K562 (cell line): ENCODE data around the gene TAF15. TPM values are rescaled to one million over a fixed set of nuclear protein-coding genes. Genes with fewer than 3 reads are reported as not detected.

Source experiments
- ATAC-seq: fragments of 200-7000 bp; cut with Tn5 transposase; 3 replicates; pipeline ENCODE4 v1.9.1; 2020; ENCODE audit warnings: moderate library complexity
- BruUV-seq: library from RNA; stranded (reverse); fragments of 400-500 nt; replicated peaks from 2 replicates; lab custom pipeline; 2021; lab: Mats Ljungman, UMichigan
- CTCF ChIA-PET: fragments of 300-600 bp; formaldehyde crosslinking; extraction: SDS; loops from one replicate; lab custom pipeline; 2021; ENCODE audit warnings: low intra/inter-chr PET ratio; lab: Yijun Ruan, JAX
- POLR2A ChIA-PET: fragments of 300-600, 350-650 bp; sonication (Branson Sonifier 250); formaldehyde crosslinking; extraction: SDS; loops from one replicate; lab custom pipeline; 2021; ENCODE audit warnings: antibody characterized with exemption, inconsistent platforms; lab: Yijun Ruan, JAX
- DNase-seq, 4 experiments: peaks; one replicate each; pipeline versions ENCODE4 v3.0.0 to v3.0.0-alpha.2; 2011 to 2018; ENCODE audit warnings: low spot score in 3 of 4, mixed read lengths in 3 of 4; ENCODE audit errors: extremely low read depth in 1 of 4
- FAIRE-seq: peaks from 2 replicates; lab custom pipeline; 2011; peaks lifted over from hg19 to GRCh38; lab: Jason Lieb, UNC
- H2AFZ ChIP-seq: 2 replicates; pipeline ENCODE4 v1.6.0; 2011; ENCODE audit warnings: low read depth, low read length, control low read depth, inconsistent platforms
- H3K27ac ChIP-seq: fragments of 200-600 bp; 3 replicates; pipeline ENCODE4 v1.8.0; 2011; ENCODE audit warnings: low read depth, mild to moderate bottlenecking, control low read depth, inconsistent platforms, low read length, moderate library complexity, mixed read lengths; ENCODE audit errors: extremely low read depth
- H3K27me3 ChIP-seq, 2 experiments: fragments of 300-600 bp in 1 of 2; 2 replicates in 1 of 2; 3 replicates in 1 of 2; pipeline versions ENCODE4 v1.6.0 to v1.8.0; 2011; ENCODE audit warnings: inconsistent platforms in 2 of 2, low read length in 2 of 2, mild to moderate bottlenecking in 1 of 2, mixed read lengths in 1 of 2, moderate library complexity in 1 of 2; ENCODE audit not compliant: control insufficient read depth in 2 of 2, insufficient read depth in 2 of 2
- H3K36me3 ChIP-seq: fragments of 300-600 bp; 3 replicates; pipeline ENCODE4 v1.8.0; 2011; ENCODE audit warnings: mild to moderate bottlenecking, low read length, inconsistent platforms; ENCODE audit not compliant: control insufficient read depth, insufficient read depth
- H3K4me1 ChIP-seq, 2 experiments: fragments of 200-600 bp in 1 of 2; replicated peaks in 1 of 2; 2 replicates in 1 of 2; 3 replicates in 1 of 2; pipeline versions ENCODE4 v1.5.1 to v1.8.0; 2011; ENCODE audit warnings: inconsistent platforms in 2 of 2, low read length in 2 of 2, mild to moderate bottlenecking in 1 of 2, mixed read lengths in 1 of 2, moderate library complexity in 1 of 2; ENCODE audit not compliant: control insufficient read depth in 2 of 2, insufficient read depth in 2 of 2
- H3K4me2 ChIP-seq: 2 replicates; pipeline ENCODE4 v1.6.1; 2011; ENCODE audit warnings: low read length, control low read depth, inconsistent platforms, mixed read lengths; ENCODE audit not compliant: insufficient read depth
- H3K4me3 ChIP-seq: fragments of 200-600 bp; sonication (generic), shearing (Covaris generic); 2 replicates; pipeline ENCODE4 v1.5.1; 2016; ENCODE audit warnings: control low read depth, inconsistent platforms
- H3K79me2 ChIP-seq: fragments of 200-600 bp; 3 replicates; pipeline ENCODE4 v1.8.0; 2011; ENCODE audit warnings: low read length, inconsistent platforms; ENCODE audit not compliant: control insufficient read depth, insufficient read depth
- H3K9ac ChIP-seq, 2 experiments: 2 replicates each; pipeline versions ENCODE4 v1.6.0 to v1.6.1; 2011; ENCODE audit warnings: low read depth in 2 of 2, low read length in 2 of 2, control low read depth in 1 of 2, inconsistent platforms in 1 of 2, mild to moderate bottlenecking in 1 of 2, mixed read lengths in 1 of 2; ENCODE audit not compliant: insufficient read depth in 1 of 2
- H3K9me1 ChIP-seq: one replicate; pipeline ENCODE4 v1.6.0; 2011; ENCODE audit warnings: inconsistent platforms, mild to moderate bottlenecking, low read length, moderate library complexity; ENCODE audit not compliant: control insufficient read depth, insufficient read depth
- H3K9me3 ChIP-seq: replicated peaks from 2 replicates; pipeline ENCODE4 v1.5.1; 2011; ENCODE audit warnings: low read depth, low read length, inconsistent platforms; ENCODE audit not compliant: control insufficient read depth, insufficient read depth
- H4K20me1 ChIP-seq: replicated peaks from 2 replicates; pipeline ENCODE4 v1.6.1; 2011; ENCODE audit warnings: low read length, inconsistent platforms, mixed read lengths; ENCODE audit not compliant: control insufficient read depth, insufficient read depth
- CREBBP ChIP-seq: IDR thresholded peaks from one replicate; pipeline ENCODE4 v1.6.1; 2012; ENCODE audit warnings: low read depth, mild to moderate bottlenecking, control low read depth, inconsistent platforms, low read length
- ERF ChIP-seq: fragments of 450-650 bp; formaldehyde crosslinking; IDR thresholded peaks from 2 replicates; pipeline ENCODE4 v1.4.0; 2020; ENCODE audit warnings: mild to moderate bottlenecking, mixed read lengths
- GATAD2A ChIP-seq: fragments of 450-650 bp; IDR thresholded peaks from 2 replicates; pipeline ENCODE4 v1.6.1; 2017
- MCM7 ChIP-seq, 2 experiments: fragments of 450-650 bp; IDR thresholded peaks; 2 replicates each; pipeline ENCODE4 v1.6.1; 2016 to 2018
- RAD51 ChIP-seq: fragments of 450-650 bp; IDR thresholded peaks from 2 replicates; pipeline ENCODE4 v1.7.1; 2016; ENCODE audit warnings: low read depth, mild to moderate bottlenecking, borderline replicate concordance
- SMARCA4 ChIP-seq: fragments of 450-650 bp; IDR thresholded peaks from 2 replicates; pipeline ENCODE4 v1.6.1; 2016
- TEAD1 ChIP-seq, 2 experiments: fragments of 450-650 bp in 1 of 2; sonication (generic) in 1 of 2; formaldehyde crosslinking; IDR thresholded peaks; 2 replicates each; pipeline versions ENCODE4 v1.4.0 to v1.8.0; 2020 to 2022; ENCODE audit warnings: mild to moderate bottlenecking in 2 of 2, missing genetic modification reagents in 1 of 2
- ZNF384 ChIP-seq: IDR thresholded peaks from 2 replicates; pipeline ENCODE4 v1.6.1; 2012; ENCODE audit warnings: low read depth, low read length, improper control_type of control experiment
- ZNF408 ChIP-seq: fragments of 250-450 bp; sonication (Bioruptor Pico); IDR thresholded peaks from 2 replicates; pipeline ENCODE4 v1.4.0; 2020; ENCODE audit warnings: low read depth, mild to moderate bottlenecking, moderate library complexity
- ZNF699 ChIP-seq: fragments of 250-450 bp; sonication (Bioruptor Pico); IDR thresholded peaks from 2 replicates; pipeline ENCODE4 v1.8.0; 2021; ENCODE audit warnings: mild to moderate bottlenecking, moderate library complexity; ENCODE audit not compliant: insufficient replicate concordance
- ZZZ3 ChIP-seq: fragments of 450-650 bp; IDR thresholded peaks from 2 replicates; pipeline ENCODE4 v1.6.1; 2016; ENCODE audit warnings: antibody characterized with exemption, mild to moderate bottlenecking, moderate library complexity
- WGBS: fragments of 100-300 bp; shearing (Covaris generic); methylation state at CpG from one replicate; pipeline ENCODE4 v1.1.6; 2016; ENCODE audit warnings: low coverage, mixed read lengths; ENCODE audit not compliant: insufficient coverage; ENCODE audit errors: missing lambda C conversion rate; 5-methylcytosine and 5-hydroxymethylcytosine counted together
- in situ Hi-C: fragments of 300-500 bp; cut with MboI; formaldehyde crosslinking; loops from 4 replicates; pipeline ENCODE4 v1.15.0; 2018; ENCODE audit warnings: inconsistent platforms, mixed read lengths
- intact Hi-C: fragments of 100-400 bp; cut with micrococcal nuclease; formaldehyde crosslinking; loops from 2 replicates; pipeline ENCODE4 v1.14.2; 2022
- polyA plus RNA-seq, 8 experiments: library from polyadenylated mRNA; depleted of rRNA in 4 of 8; stranded (reverse) in 5 of 8; unstranded in 3 of 8; fragments of >200 nt; fragmentation: Nextera tagmentation in 2 of 8; fragmentation: Illumina TruSeq in 1 of 8; extraction: Ambion mirVana in 2 of 8; extraction: Trizol in 1 of 8; gene quantifications; 2 replicates each; pipeline versions ENCODE4 v1.2.1 to v1.2.3, GENCODE V29; 2011 to 2014; ENCODE audit warnings: inconsistent platforms in 1 of 8, missing spikeins in 1 of 8
- total RNA-seq, 7 experiments: library from RNA; depleted of rRNA in 6 of 7; stranded (reverse); fragments of >200 nt in 6 of 7; fragmentation: Illumina TruSeq in 2 of 7; extraction: Trizol in 2 of 7; gene quantifications; 2 replicates each; pipeline versions ENCODE4 v1.2.1 to v1.2.3, GENCODE V29; 2011 to 2021; ENCODE audit warnings: low replicate concordance in 1 of 7
- TF ChIP-seq, protein P1 (sequence below): sonication (generic); formaldehyde crosslinking; IDR thresholded peaks from 2 replicates; pipeline ENCODE4 v1.4.0; 2020; ENCODE audit warnings: mild to moderate bottlenecking, missing genetic modification reagents

The TAF15 gene
- total and polyA plus RNA-seq, 9 of the 15 experiments (the other 6 are each of a cell fraction or from before 2014, with no cell fraction given), result 4.1 to 272 (median 56.8) TPM

DNA sequence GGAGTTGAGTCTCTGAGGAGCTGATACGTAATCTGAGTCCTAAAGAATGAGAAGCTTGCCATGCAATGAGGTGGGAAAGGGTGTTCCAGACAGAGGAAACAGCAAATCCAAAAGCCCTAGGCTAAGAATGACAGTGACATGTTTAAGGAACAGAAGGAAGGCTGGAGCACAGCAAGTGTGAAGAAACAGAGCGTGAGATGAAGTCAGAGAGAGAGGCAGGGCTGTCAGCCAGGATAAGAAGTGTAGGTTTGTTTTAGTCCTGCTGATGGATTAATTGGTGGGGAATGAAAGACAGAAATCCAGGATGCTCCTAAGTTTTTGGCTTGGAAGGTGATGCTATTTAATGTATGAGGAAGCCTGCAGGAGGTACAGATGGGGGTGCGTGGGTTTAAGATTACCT, 28.3 kb upstream of the TAF15 start:
- POLR2A ChIA-PET, result interaction anchor here (0.6 to 3.1 kb wide), 3 partner anchors 11 to 129 kb away, joined by 5 to 9 read pairs (median 6); partner anchors contain the start of gene TAF15

DNA sequence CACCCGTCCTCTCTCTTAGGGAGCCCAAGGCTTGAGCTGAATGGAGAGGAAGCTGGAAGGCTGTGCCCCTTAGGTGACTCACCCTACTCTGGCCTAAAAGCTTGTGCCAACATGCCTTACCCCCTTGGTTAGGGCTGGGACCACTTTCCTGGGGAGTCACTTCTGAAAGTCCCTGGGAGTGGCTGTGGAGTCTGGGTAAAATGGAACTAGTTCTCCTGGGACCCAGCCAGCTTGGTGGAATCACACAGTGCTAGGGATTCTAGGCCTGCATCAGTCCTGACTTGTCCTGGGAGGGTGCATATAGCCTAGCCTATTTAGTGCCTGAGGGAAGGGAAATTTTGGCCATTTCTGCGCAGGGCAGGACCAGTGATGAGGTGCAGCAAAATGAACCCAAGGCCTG, 24.4 kb upstream of the TAF15 start:
- WGBS, result 0% methylated on average over 2 of the region's 2 CpGs
- in situ Hi-C loops (no loop called here), intact Hi-C loops (no loop called here)
- no peak for FAIRE-seq
- no peaks in the 10 kb centered on the region; a peak in 1 of 5 replicates for H3K4me1 ChIP-seq
- H3K4me3 ChIP-seq, result no peak overlapping the region
- H3K27ac ChIP-seq, result no peak overlapping the region
- no peak for DNase-seq
- no peaks in the 10 kb centered on the region for H3K36me3 ChIP-seq
- no peak overlapping the region for H3K9ac ChIP-seq
- no peaks in the 10 kb centered on the region for H3K79me2 ChIP-seq
- no peak overlapping the region for H2AFZ ChIP-seq
- ATAC-seq, result no peak
- no TSS peak for BruUV-seq
- ChIA-PET POLR2A (interaction anchor here (0.8 to 1.5 kb wide), 6 partner anchors 10 to 643 kb away, joined by 3 to 4 read pairs (median 3); partner anchors contain the start of genes NLE1, PEX12 and TAF15), CTCF (no interaction called here)
- H3K27me3 ChIP-seq, result peaks cover 23 to 35% of the 10 kb centered on the region in 2 experiments
- no peak overlapping the region for H3K4me2 ChIP-seq
- no peaks in the 10 kb centered on the region for H3K9me3 ChIP-seq
- H4K20me1 ChIP-seq, result no peaks in the 10 kb centered on the region
- H3K9me1 ChIP-seq, result no peaks in the 10 kb centered on the region
- no peak for TF ChIP-seq ZZZ3
- no peak for TF ChIP-seq GATAD2A
- TF ChIP-seq, protein P1, sequence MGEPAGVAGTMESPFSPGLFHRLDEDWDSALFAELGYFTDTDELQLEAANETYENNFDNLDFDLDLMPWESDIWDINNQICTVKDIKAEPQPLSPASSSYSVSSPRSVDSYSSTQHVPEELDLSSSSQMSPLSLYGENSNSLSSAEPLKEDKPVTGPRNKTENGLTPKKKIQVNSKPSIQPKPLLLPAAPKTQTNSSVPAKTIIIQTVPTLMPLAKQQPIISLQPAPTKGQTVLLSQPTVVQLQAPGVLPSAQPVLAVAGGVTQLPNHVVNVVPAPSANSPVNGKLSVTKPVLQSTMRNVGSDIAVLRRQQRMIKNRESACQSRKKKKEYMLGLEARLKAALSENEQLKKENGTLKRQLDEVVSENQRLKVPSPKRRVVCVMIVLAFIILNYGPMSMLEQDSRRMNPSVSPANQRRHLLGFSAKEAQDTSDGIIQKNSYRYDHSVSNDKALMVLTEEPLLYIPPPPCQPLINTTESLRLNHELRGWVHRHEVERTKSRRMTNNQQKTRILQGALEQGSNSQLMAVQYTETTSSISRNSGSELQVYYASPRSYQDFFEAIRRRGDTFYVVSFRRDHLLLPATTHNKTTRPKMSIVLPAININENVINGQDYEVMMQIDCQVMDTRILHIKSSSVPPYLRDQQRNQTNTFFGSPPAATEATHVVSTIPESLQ (CRISPR knock-in tag), result no peak
- TF ChIP-seq RAD51, result no peak
- TF ChIP-seq CREBBP, result no peak
- TF ChIP-seq MCM7 (IDR thresholded peaks at IDR 0.05), result no peak
- TF ChIP-seq ZNF699 (CRISPR knock-in tag), result no peak

More for the DNA sequence above, 28.3 kb upstream of the TAF15 start:
- in situ Hi-C loops (no loop called here), intact Hi-C loops (no loop called here)
- H3K9ac ChIP-seq, result no peak overlapping the region
- TF ChIP-seq TEAD1 (CRISPR knock-in tag; IDR thresholded peaks at IDR 0.05) (no peak), SMARCA4 (no peak), ZNF384 (no peak), ZNF408 (CRISPR knock-in tag) (no peak), ERF (CRISPR knock-in tag) (no peak)
- no peaks in the 10 kb centered on the region for H3K79me2 ChIP-seq
- H3K27me3 ChIP-seq, result peaks cover 35 to 43% of the 10 kb centered on the region in 2 experiments
- H3K4me1 ChIP-seq, result no peaks in the 10 kb centered on the region
- no peaks in the 10 kb centered on the region; the same call in 1 of the 2 replicates for H4K20me1 ChIP-seq
- FAIRE-seq (no peak), ATAC-seq (no peak), DNase-seq (no peak)
- WGBS, result 5% methylated on average over 3 of the region's 3 CpGs
- H3K4me3 ChIP-seq, result no peak overlapping the region
- H2AFZ ChIP-seq, result no peak overlapping the region
- no peak overlapping the region for H3K4me2 ChIP-seq
- BruUV-seq, result no TSS peak
- CTCF ChIA-PET, result no interaction called here
- no peak overlapping the region for H3K27ac ChIP-seq
- no peaks in the 10 kb centered on the region for H3K9me3 ChIP-seq
- H3K9me1 ChIP-seq, result no peaks in the 10 kb centered on the region
- H3K36me3 ChIP-seq, result no peaks in the 10 kb centered on the region
